Measurements from ENCODE around the gene RASGRF2.

GRCh38 chr5:80955082-80955590, 5.0 kb upstream of the RASGRF2 start:
- TF ChIP-seq CTCF (IDR thresholded peaks at IDR 0.05 in 2 of 3, conservative IDR thresholded peaks at IDR 0.05 in 1 of 3; ENCODE audit: insufficient read depth in 2 of 3, low read depth in 1 of 3, low read length in 3 of 3): no peak
- TF ChIP-seq ATF1 (CRISPR knock-in tag; IDR thresholded peaks at IDR 0.05): no peak
- no peak for TF ChIP-seq ATF1 (tag; IDR thresholded peaks at IDR 0.05)
- TF ChIP-seq RFX1 (IDR thresholded peaks at IDR 0.05): no peak
- TF ChIP-seq SMAD4 (CRISPR knock-in tag; conservative IDR thresholded peaks at IDR 0.05): no peak
- no peak for TF ChIP-seq ZNF274 (IDR thresholded peaks at IDR 0.05; ENCODE audit: borderline replicate concordance, low read depth, low read length)
- TF ChIP-seq ZNF347 (CRISPR knock-in tag; IDR thresholded peaks at IDR 0.05; ENCODE audit: low read depth): no peak
- no peak for TF ChIP-seq ETV6 (IDR thresholded peaks at IDR 0.05; ENCODE audit: borderline replicate concordance in 1 of 2, low read depth in 2 of 2, low read length in 1 of 2)
- TF ChIP-seq ETV6 (CRISPR knock-in tag; IDR thresholded peaks at IDR 0.05; ENCODE audit: borderline replicate concordance): no peak
- TF ChIP-seq TAF7 (tag; IDR thresholded peaks at IDR 0.05): no peak
- TF ChIP-seq CEBPB (tag; IDR thresholded peaks at IDR 0.05): no peak
- TF ChIP-seq POLR2A (conservative IDR thresholded peaks at IDR 0.05): no peak
- TF ChIP-seq MAZ (CRISPR knock-in tag; conservative IDR thresholded peaks at IDR 0.05 in 1 of 2, IDR thresholded peaks at IDR 0.05 in 1 of 2): no peak
- TF ChIP-seq, protein P1, sequence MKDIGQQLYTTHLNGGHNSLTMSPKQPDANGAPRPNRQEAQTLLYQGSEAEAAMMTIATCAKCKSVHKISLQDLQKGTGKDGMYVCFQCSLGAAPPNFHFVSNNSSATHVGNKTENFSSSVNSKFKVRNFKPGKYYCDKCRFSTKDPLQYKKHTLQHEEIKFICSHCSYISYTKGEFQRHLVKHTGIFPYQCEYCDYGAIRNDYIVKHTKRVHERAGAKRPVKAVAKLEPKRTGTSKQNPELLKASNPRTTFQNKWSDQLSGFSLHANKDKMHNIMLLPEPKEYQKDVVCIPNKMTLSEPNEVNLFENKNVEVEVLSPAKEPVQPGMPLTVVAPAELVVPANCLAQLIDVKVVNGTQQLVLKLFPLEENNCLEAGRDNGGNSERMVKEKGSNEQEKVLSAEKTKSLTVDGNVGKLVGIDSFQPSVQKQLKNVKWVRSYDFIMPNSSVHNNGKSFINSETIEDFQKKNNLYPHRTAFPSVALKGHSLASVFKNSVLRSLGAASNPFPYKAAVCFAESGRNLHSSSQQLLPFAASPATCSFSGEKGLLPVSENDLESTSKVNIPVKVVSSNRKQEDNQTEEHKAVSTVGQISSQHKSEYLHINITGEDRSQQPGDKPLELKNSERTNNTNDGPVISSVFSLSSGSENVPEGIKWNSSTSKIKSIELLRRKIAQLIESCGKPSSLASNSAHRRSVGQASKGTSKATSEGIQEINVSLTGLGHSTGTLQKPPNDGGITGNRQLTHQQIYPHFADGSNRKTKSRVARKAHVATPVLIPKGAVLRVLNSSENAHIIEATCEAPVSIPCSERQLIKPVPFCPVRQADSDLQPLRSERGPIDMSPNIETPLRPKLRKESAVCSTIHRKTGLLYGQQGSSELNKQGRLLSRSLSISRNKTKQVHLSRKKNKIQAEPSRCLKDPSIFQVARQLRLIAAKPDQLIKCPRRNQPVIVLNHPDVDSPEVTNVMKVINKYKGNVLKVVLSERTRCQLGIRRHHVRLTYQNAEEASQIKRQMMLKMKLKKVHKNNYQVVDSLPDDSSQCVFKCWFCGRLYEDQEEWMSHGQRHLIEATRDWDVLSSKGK (CRISPR knock-in tag; IDR thresholded peaks at IDR 0.05): no peak

Measured in K562 (cell line).